Spleen (tissue), 11 donors: Measurements from ENCODE around the gene MALSU1. TPM values are rescaled to one million over a fixed set of nuclear protein-coding genes. Genes with fewer than 3 reads are reported as not detected.

Source experiments
- DNase-seq: peaks from one replicate; pipeline ENCODE4 v3.0.0-alpha.2; 2020
- H3K27ac ChIP-seq, 8 donors: fragments of 200-600 bp; sonication (generic) in 7 of 8; 1 replicate in 4 of 8; 2 replicates in 4 of 8; pipeline versions ENCODE4 v1.5.0 to v1.8.0; 2016 to 2021; ENCODE audit warnings: inconsistent platforms in 4 of 8, mild to moderate bottlenecking in 4 of 8, moderate library complexity in 1 of 8
- H3K27me3 ChIP-seq, 7 donors: fragments of 200-600 bp; sonication (generic) in 6 of 7; replicated peaks in 1 of 7; 1 replicate in 4 of 7; 2 replicates in 3 of 7; pipeline versions ENCODE4 v1.5.0 to v1.8.0; 2016 to 2021; ENCODE audit warnings: inconsistent platforms in 3 of 7, mild to moderate bottlenecking in 1 of 7
- H3K36me3 ChIP-seq, 6 donors: fragments of 200-600 bp; sonication (generic) in 5 of 6; 1 replicate in 4 of 6; 2 replicates in 2 of 6; pipeline versions ENCODE4 v1.5.0 to v1.8.0; 2016 to 2021; ENCODE audit warnings: inconsistent platforms in 2 of 6
- H3K4me1 ChIP-seq, 6 donors: fragments of 200-600 bp; sonication (generic) in 5 of 6; 1 replicate in 3 of 6; 2 replicates in 3 of 6; pipeline versions ENCODE4 v1.5.0 to v1.8.0; 2016 to 2021; ENCODE audit warnings: inconsistent platforms in 3 of 6
- H3K4me3 ChIP-seq, 8 donors: fragments of 200-600 bp; sonication (generic) in 7 of 8; 1 replicate in 4 of 8; 2 replicates in 4 of 8; pipeline versions ENCODE4 v1.5.0 to v1.8.0; 2016 to 2021; ENCODE audit warnings: inconsistent platforms in 4 of 8, mild to moderate bottlenecking in 4 of 8, moderate library complexity in 2 of 8
- H3K9me3 ChIP-seq, 8 donors: fragments of 200-600 bp; sonication (generic) in 7 of 8; 1 replicate in 4 of 8; 2 replicates in 4 of 8; pipeline versions ENCODE4 v1.5.0 to v1.8.0; 2016 to 2021; ENCODE audit warnings: inconsistent platforms in 4 of 8
- POLR2A ChIP-seq, 3 donors: fragments of 450-650 bp; IDR thresholded peaks; one replicate each; pipeline ENCODE4 v1.5.1; 2017; ENCODE audit warnings: antibody characterized with exemption in 3 of 3, mild to moderate bottlenecking in 1 of 3
- POLR2AphosphoS5 ChIP-seq, 3 donors: sonication (generic); formaldehyde crosslinking; IDR thresholded peaks; one replicate each; pipeline ENCODE4 v1.5.1; 2017; ENCODE audit warnings: antibody characterized with exemption in 3 of 3
- WGBS, 5 donors: extraction: QIAGEN DNeasy Blood & Tissue Kit in 3 of 5; methylation state at CpG; one replicate each; pipeline versions ENCODE4 v1.1.5 to v1.1.7; 2013 to 2018; 5-methylcytosine and 5-hydroxymethylcytosine counted together
- intact Hi-C: fragments of 100-400 bp; cut with DNase I; formaldehyde crosslinking; loops from one replicate; pipeline ENCODE4 v1.15.0; 2023; ENCODE audit warnings: low total_unique reads
- polyA plus RNA-seq, 3 donors: library from polyadenylated mRNA; stranded (reverse); fragments of 200-250 nt; gene quantifications; one replicate each; pipeline ENCODE4 v1.2.1, GENCODE V29; 2013
- total RNA-seq, 7 donors: library from RNA; depleted of rRNA in 3 of 7; stranded (reverse); fragments of >200 nt in 3 of 7; fragmentation: NEBNext Ultra II Directional in 4 of 7; extraction: Animal tissue kit (Norgen Biotek cat#: 25700) in 4 of 7; gene quantifications; one replicate each; pipeline versions ENCODE4 v1.1.0 to v1.2.1, GENCODE V29; 2016 to 2021
- TF ChIP-seq, protein P1 (sequence below), 11 experiments: fragments of 200-600 bp in 7 of 11; fragments of 450-650 bp in 4 of 11; sonication (generic) in 4 of 11; IDR thresholded peaks in 8 of 11; conservative IDR thresholded peaks in 3 of 11; 1 replicate in 7 of 11; 2 replicates in 4 of 11; pipeline versions ENCODE4 v1.4.0 to v1.8.0; 2016 to 2021; ENCODE audit warnings: antibody characterized with exemption in 11 of 11, inconsistent platforms in 4 of 11, mild to moderate bottlenecking in 1 of 11
- donor health status: healthy with polysubstance abuse.
- donor health status: DM: no; HTN: no; CAD: no; lungs with moderate emphysema.
- donor health status: DM: no; HTN: no; CAD: no.
- donor health status: Bipolar disorder and iron deficiency.
- donor health status: healthy.
- donor health status: DM: no; HTN: no; CAD: no.
- donor health status: DM: yes; HTN: yes; CAD: no.

The MALSU1 gene
- total and polyA plus RNA-seq, 10 donors = 18.3 to 49.8 (median 34.2) TPM

DNA sequence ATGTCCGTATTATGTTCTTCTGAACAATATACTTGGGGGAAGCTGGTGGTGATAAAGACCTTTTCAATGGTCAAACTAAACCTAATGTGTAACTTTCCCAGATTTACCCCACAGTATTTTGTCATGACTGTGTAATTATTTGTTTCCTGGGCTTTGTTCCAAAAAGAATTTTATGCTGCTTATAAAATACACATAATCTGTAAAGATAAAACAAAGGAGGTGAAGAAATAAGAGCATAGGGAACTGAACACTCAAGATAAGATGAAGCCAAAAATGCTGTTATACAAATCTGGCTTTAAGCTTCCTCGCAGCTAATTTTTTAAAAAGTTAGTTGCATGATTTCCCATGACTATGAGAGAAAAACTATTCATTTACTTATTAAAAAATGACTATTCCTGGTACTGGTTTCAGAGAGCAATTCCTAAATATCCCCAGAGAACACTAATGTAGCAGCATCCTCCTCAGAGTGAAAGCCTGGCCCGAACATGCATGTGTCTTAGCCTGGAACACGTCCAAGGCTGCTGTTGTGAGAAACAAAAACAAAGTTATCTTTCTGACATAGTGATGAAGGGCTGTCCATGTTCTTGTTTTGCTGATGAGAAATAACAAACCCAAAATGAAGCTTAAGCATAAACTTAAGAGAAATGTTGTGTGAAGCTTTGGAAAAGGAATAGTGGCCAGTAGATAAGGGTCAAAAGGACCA is 33.9 kb downstream of the MALSU1 start:
- DNase-seq = no peak
- 53 to 80% (median 64%) methylated on average over 4 of the region's 4 CpGs for WGBS, 5 donors
- Histone ChIP-seq H3K27me3 (no peaks in the 10 kb centered on the region), H3K27ac (peak overlapping the region in 2 of 8 donors; percentile 4 to 34), H3K4me3 (no peak overlapping the region), H3K9me3 (no peaks in the 10 kb centered on the region), H3K36me3 (no peaks in the 10 kb centered on the region), H3K4me1 (peaks cover 0 to 8% (median 0%) of the 10 kb centered on the region in 6 donors)
- intact Hi-C loops = no loop called here
- TF ChIP-seq POLR2A (IDR thresholded peaks at IDR 0.05) (no peak), POLR2AphosphoS5 (IDR thresholded peaks at IDR 0.05) (no peak)
- TF ChIP-seq, protein P1, sequence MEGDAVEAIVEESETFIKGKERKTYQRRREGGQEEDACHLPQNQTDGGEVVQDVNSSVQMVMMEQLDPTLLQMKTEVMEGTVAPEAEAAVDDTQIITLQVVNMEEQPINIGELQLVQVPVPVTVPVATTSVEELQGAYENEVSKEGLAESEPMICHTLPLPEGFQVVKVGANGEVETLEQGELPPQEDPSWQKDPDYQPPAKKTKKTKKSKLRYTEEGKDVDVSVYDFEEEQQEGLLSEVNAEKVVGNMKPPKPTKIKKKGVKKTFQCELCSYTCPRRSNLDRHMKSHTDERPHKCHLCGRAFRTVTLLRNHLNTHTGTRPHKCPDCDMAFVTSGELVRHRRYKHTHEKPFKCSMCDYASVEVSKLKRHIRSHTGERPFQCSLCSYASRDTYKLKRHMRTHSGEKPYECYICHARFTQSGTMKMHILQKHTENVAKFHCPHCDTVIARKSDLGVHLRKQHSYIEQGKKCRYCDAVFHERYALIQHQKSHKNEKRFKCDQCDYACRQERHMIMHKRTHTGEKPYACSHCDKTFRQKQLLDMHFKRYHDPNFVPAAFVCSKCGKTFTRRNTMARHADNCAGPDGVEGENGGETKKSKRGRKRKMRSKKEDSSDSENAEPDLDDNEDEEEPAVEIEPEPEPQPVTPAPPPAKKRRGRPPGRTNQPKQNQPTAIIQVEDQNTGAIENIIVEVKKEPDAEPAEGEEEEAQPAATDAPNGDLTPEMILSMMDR (IDR thresholded peaks at IDR 0.05 in 8 of 11, conservative IDR thresholded peaks at IDR 0.05 in 3 of 11) = no peak

DNA sequence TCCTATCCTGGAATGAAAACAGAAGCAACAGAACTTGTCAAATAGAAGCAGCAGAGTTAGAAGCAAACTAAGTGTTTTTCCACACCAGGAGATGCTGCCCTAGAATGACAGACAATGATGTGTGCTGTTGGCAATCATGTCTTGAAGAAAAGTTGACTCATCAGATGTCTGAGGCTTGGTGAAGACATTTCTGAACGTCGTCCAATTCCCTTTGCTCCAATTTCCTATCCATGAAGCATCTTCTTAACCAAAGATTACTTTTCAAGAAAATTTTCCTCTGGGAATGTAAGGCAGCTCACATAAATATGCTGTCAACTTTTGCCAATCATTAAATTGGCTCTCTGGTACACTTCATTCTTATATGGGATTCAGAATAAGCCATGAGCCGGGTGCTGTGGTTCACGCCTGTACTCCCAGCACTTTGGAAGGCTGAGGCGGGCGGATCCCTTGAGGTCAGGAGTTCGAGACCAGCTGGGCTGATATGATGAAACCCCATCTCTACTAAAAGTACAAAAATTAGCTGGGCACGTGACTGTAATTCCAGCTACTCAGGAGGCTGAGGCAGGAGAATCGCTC is 34.6 kb downstream of the MALSU1 start:
- Histone ChIP-seq H3K36me3 (no peaks in the 10 kb centered on the region), H3K4me1 (peaks cover 0 to 8% (median 0%) of the 10 kb centered on the region in 6 donors), H3K27me3 (no peaks in the 10 kb centered on the region), H3K4me3 (no peak overlapping the region), H3K27ac (peak overlapping the region in 6 of 8 donors; percentile 12 to 62 (median 26)), H3K9me3 (no peaks in the 10 kb centered on the region)
- intact Hi-C loops = no loop called here
- TF ChIP-seq POLR2AphosphoS5 (IDR thresholded peaks at IDR 0.05) = peak in 1 of 3 donors; percentile 26
- no peak for TF ChIP-seq POLR2A (IDR thresholded peaks at IDR 0.05)
- 64 to 84% (median 76%) methylated on average over 9 of the region's 9 CpGs for WGBS, 5 donors
- DNase-seq = no peak

DNA sequence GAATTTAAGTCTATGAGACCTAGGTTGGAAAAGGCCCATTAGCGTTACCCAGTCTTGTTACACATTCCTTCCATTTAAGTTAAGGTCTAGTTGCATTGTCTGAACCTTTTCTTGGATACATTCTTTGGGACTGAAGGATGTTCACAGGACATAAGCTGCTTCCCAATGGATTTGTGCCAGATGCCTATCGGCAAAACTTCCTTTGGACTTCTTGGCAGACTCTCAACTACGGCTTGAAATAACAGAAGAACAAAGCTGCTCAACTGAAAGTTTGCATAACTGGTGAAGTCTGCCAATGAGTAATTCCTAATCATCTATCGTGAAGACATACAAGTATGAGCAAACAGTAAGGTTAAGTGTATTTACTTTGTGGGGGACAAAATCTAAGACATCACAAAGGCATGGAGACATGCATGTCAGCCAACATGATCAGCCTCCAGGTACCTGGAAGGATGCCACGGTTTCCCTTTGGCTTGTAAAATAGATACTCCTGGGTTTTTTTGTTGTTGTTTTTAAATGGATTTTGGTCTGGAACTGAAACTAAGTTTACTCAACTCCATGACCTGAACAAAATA is 35.4 kb downstream of the MALSU1 start:
- DNase-seq = no peak
- Histone ChIP-seq H3K27ac (peak overlapping the region in 5 of 8 donors; percentile 12 to 34 (median 20)), H3K4me3 (no peak overlapping the region), H3K27me3 (no peaks in the 10 kb centered on the region), H3K36me3 (no peaks in the 10 kb centered on the region), H3K4me1 (peaks cover 0 to 8% (median 0%) of the 10 kb centered on the region in 6 donors), H3K9me3 (no peaks in the 10 kb centered on the region)
- TF ChIP-seq POLR2AphosphoS5 (IDR thresholded peaks at IDR 0.05) (no peak), POLR2A (IDR thresholded peaks at IDR 0.05) (no peak)
- TF ChIP-seq, protein P1 (IDR thresholded peaks at IDR 0.05 in 8 of 11, conservative IDR thresholded peaks at IDR 0.05 in 3 of 11) = no peak
- intact Hi-C loops = no loop called here
- WGBS, 5 donors = 54 to 77% (median 67%) methylated on average over 5 of the region's 5 CpGs

DNA sequence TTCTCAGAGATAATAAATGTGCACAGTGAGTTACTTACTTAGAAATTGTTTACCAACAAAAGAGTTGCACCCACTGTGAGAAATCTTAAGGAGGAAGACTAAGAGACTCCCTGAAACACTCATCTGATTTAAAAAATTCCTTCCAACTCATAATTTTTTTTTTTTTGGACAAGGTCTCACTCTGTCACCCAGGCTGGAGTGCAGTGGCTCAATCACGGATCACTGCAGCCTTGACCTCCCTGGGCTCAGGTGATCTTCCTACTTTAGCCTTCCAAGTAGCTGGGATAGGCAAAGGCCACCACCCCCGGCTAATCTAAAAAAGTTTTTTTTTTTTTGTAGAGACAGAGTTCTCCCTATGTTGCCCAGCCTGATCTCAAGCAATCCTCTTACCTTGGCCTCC is 36.0 kb downstream of the MALSU1 start:
- TF ChIP-seq POLR2AphosphoS5 (IDR thresholded peaks at IDR 0.05) (no peak), POLR2A (IDR thresholded peaks at IDR 0.05) (no peak)
- TF ChIP-seq, protein P1 (IDR thresholded peaks at IDR 0.05 in 8 of 11, conservative IDR thresholded peaks at IDR 0.05 in 3 of 11) = no peak
- no peak overlapping the region for H3K4me3 ChIP-seq
- no peak for DNase-seq
- WGBS, 5 donors = 79 to 91% (median 80%) methylated on average over 2 of the region's 2 CpGs
- no peaks in the 10 kb centered on the region for H3K36me3 ChIP-seq
- no peak overlapping the region for H3K27ac ChIP-seq
- H3K4me1 ChIP-seq = peaks cover 0 to 8% (median 0%) of the 10 kb centered on the region in 6 donors
- intact Hi-C loops = no loop called here
- H3K27me3 ChIP-seq = no peaks in the 10 kb centered on the region
- no peaks in the 10 kb centered on the region for H3K9me3 ChIP-seq
